KOPT-K1 (cell line): ENCODE results near the gene FZR1.

Source experiments
- H3K27ac ChIP-seq: fragments of 200-600 bp; sonication (generic); 2 replicates; pipeline ENCODE4 v1.5.1; 2016; ENCODE audit warnings: antibody characterized with exemption, mild to moderate bottlenecking, low read depth, low read length; ENCODE audit not compliant: poor library complexity, severe bottlenecking
- H3K36me3 ChIP-seq: fragments of 200-600 bp; sonication (generic); 2 replicates; pipeline ENCODE4 v1.5.1; 2017; ENCODE audit warnings: antibody characterized with exemption, mild to moderate bottlenecking, low read length, moderate library complexity; ENCODE audit not compliant: insufficient read depth
- H3K9me3 ChIP-seq: fragments of 200-600 bp; sonication (generic); 2 replicates; pipeline ENCODE4 v1.5.1; 2017; ENCODE audit warnings: antibody characterized with exemption, low read length, mild to moderate bottlenecking; ENCODE audit not compliant: insufficient read depth, poor library complexity, severe bottlenecking

The FZR1 gene

DNA sequence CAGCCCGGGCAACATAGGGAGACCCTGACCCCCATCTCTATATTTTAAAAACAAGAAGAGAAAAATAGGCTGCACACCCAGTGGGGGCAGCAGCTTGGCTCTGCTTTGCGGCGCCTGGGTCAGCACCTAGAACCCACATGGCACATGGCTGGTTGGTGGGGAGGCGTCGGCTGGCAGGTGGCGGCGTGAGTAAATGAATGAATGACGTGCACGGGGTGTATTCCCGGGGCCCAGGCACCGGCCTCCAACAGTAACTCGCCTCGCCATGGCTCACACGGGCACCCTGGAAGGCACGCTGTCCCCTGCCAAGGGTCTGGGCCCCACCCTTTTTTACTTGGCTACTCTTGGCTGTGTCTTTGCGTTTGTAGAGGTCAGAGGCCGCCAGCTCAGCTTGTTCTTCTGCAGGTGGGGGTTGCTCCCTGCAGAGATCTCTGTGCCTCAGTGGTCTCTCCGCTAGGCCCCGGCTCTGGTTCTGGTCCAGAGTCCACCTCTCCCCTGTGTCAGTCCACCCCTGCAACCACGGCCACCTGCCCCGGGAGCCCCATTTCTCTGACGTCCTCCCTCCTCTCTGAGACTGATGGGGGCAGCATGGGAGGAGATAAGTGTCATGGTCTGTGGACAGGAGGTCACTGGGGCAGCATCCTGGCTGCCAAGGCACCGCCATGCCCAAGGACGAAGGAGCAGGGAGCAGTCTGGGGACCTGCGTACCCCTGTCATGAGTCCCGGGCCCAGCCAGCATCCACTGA, 5.6 kb downstream of the FZR1 start:
- Histone ChIP-seq H3K9me3 (no peaks in the 10 kb centered on the region), H3K36me3 (peaks cover 80% of the 10 kb centered on the region), H3K27ac (no peak overlapping the region)

DNA sequence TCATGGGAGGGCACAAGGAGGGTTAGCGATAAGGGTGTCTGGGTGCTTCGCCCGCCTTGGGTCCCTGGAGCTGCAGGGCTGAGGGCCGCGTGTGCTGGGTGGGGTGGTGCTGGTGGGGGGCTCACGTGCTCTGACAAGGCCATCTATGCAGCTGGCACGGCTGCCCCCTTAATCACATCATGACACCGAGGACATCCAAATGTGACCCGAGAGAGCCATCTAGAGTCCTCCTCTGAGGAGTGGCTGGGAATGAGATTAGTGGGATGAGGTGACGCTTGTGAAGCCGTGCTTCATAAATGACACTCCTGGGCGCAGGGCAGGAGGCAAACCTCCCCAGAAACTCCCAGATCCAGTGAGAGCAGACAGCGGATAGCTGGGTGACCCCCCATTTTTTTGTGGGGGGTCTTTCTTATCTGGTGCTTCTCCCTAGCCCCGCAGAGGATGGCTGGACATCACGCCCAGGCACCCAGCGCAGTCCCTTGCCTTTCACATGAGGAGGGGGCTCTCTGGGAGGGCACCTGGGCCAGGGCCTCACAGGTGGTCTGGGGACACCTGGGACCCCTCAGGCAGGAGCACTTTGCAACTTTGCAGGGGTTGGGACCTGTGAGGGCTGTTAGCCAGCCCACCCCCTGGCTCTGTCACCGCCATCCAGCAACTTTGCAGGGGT, 6.6 kb downstream of the FZR1 start:
- Histone ChIP-seq H3K36me3 (peaks cover 76% of the 10 kb centered on the region), H3K9me3 (no peaks in the 10 kb centered on the region), H3K27ac (no peak overlapping the region)

DNA sequence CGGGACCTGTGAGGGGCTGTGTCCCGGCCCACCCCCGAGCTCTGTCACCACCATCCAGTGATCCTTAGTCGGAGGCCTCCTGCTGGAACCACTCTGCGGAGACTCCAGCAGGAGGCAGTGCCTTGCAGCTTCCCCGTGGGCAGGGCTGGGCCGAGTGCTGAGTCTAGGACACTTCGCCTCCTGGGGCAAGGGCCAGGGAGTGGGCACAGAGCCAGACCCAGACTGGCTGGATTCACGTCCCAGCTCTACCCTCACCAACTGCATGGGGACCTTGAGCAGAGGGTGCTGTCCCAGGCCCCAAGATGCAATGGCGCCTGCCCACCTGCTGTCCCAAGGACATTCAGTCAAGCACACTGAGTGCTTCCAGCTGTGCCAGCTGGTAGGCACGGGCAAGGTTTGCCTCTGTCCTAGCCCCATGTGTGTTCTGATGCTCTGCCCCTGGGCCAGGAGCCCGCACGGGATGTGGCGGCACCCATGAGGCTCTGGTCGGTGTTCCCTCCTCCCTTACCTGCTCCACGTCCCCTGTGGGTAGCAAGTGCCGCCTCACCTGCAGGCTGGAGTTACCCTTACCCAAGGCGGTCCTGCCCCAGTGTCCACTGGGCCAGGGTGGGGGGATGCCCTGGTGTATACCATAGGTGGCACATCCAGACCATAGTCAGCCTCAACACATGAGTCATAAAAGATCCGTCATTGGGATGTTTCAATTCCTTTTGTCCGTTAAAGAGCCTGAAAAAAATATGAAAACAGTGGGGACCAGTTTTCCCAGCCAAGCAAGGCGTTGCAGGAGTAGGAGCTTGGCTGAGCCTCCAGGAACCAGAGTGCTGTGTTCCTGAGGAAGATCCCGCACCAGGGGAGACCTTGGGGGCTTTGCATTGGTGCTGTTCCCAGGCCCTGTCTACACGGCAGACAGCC, 7.4 kb downstream of the FZR1 start:
- H3K27ac ChIP-seq, result no peak overlapping the region
- peaks cover 79% of the 10 kb centered on the region for H3K36me3 ChIP-seq
- no peaks in the 10 kb centered on the region for H3K9me3 ChIP-seq

DNA sequence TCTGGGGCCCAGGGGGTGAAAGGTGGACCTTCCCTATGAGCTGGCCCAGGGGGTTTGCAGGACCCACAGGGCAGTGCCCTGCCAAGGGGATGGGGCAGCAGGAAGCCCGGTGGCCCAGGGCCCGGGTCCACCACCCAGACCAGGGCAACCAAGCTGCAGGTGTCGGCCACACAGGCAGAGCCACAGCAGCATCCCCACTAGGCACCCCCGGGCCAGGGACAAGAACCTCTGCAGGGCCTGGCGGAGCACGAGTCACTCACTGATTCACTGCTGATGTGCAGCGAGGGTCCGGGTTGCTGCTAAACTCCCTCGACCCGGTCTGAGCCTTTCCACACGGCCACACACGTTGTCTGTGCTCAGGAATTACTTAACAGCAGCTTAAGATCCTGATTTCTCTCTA, 8.8 kb downstream of the FZR1 start:
- Histone ChIP-seq H3K27ac (no peak overlapping the region), H3K36me3 (peaks cover 79% of the 10 kb centered on the region), H3K9me3 (no peaks in the 10 kb centered on the region)

DNA sequence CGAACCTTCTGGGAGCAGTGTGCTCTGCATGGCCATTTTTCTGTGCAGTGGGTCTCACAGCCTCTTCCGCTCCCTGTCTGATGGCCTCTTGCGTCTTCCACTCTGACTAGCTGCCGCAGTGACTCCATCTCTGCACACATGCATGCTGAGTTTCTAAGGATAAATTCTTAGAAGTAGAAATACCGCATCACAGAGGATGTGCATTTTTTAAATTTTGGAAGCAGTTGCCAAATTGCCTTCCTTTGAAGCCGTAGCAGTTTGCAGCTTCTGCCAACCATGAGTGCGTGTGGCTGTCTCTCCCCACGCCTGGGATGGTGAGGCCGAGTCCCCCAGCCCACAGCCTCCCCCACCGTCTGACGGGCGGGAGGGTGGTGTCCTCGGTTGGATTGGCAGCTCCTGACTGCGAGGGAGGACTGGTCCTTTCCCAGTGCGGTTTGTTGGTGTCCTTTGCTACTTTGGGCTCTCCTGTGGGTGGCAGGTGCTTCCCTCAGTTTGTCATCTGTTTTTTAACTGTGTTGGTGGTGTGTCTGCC, 9.8 kb downstream of the FZR1 start:
- Histone ChIP-seq H3K9me3 (no peaks in the 10 kb centered on the region), H3K27ac (no peak overlapping the region), H3K36me3 (peaks cover 79% of the 10 kb centered on the region)

DNA sequence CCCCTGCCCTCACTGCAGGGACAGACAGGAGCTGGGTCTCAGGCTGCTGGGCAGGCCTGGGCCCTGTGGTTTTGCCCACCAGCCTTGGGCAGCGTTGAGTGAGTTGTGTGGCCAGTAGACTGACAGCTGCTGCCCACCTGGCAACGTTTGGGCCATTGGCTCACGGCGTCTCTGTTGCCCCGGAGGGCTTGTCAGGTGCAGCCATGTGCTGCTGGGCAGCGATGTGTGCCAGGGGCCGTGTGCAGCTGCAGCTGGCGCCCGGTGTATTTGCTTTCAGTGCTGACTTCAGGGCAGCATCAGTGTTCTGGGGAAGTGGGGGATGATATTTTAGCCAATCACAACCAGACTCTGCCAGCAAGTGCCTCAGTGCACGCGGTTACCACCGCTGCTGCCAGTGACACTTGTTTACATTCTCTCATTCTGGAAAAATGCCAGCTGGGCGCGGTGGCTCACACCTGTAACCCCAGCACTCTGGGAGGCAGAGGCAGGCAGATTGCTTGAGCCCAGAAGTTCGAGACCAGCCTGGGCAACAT, 10.6 kb downstream of the FZR1 start:
- Histone ChIP-seq H3K9me3 (no peaks in the 10 kb centered on the region), H3K27ac (no peak overlapping the region), H3K36me3 (peaks cover 79% of the 10 kb centered on the region)

DNA sequence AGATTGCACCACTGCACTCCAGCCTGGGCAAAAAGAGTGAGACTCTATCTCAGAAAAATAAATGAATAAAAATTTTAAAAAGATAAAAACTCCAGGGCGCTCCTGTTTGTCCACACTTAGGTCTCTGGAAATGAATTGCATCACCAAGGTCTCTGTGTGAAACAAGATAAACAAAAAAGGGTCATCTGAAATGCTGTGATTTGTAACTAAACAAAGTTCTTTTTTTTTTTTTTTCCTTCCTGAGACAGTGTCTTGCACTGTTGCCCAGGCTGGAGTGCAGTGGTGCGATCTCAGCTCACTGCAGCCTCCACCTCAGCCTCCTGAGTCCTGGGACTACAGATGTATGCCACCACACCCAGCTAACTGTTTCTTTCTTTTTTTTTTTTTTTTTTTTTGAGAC, 11.5 kb downstream of the FZR1 start:
- Histone ChIP-seq H3K27ac (no peak overlapping the region), H3K36me3 (peaks cover 79% of the 10 kb centered on the region)

DNA sequence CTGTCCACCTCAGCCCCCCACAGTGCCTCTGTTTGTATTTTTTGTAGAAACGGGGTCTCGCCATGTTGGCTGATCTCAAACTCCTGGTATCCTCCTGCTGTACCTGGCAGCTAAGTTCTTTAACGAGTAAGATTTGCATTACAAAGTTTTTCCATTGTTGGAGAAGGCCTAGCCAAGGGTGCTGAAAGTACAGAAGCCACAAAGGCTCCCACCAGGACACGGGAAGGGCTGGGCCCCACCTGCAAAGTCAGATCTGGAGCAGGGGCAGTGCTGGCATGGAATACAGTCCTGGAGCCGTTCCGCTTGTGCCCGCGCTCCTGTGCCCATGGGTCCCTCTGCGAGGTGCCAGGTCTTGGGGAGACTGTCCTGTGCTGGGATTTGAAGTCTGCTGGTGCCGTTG, 12.1 kb downstream of the FZR1 start:
- H3K27ac ChIP-seq, result no peak overlapping the region
- H3K9me3 ChIP-seq, result no peaks in the 10 kb centered on the region
- H3K36me3 ChIP-seq, result peaks cover 79% of the 10 kb centered on the region

More for the DNA sequence above, 11.5 kb downstream of the FZR1 start:
- no peaks in the 10 kb centered on the region for H3K9me3 ChIP-seq

DNA sequence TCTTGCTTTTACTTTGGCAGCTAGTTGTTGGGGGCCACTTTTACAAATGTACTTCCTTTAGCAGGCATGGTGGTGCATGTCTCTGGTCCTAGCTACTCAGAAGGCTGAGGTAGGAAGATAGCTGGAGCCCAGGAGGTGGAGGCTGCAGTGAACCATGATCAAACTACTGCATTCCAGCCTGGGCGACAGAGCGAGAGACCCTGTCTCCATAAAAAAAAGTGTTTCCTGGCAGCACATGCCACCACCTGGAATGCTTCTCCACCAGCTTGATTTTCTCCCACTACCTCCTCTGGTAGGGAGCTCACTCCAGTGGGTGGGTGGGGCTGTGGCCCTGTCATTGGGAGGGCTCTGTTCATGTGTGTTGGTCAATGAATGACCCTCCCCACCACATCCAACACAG, 12.5 kb downstream of the FZR1 start:
- Histone ChIP-seq H3K36me3 (peaks cover 79% of the 10 kb centered on the region), H3K9me3 (no peaks in the 10 kb centered on the region), H3K27ac (no peak overlapping the region)

DNA sequence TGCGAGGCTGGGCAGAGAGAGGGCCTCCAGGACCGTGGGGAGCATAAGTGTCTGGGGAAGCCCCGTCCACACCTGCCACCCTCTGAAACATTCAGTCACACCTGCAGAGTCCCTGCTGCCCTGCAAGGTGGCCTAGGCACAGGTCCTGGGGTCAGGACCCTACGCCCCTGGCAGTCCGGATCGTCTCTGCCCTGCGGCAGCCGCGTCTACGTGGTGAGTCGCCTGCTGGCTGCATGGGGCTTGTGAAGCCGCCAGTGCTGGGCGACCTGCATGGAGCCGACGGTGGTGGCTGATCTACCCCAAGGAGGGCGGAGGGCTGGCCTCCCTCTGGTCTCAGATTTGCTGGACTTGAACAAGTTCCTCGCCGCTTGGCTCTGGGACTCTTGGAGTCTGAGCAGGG, 13.0 kb downstream of the FZR1 start:
- Histone ChIP-seq H3K9me3 (no peaks in the 10 kb centered on the region), H3K36me3 (peaks cover 79% of the 10 kb centered on the region), H3K27ac (no peak overlapping the region)

DNA sequence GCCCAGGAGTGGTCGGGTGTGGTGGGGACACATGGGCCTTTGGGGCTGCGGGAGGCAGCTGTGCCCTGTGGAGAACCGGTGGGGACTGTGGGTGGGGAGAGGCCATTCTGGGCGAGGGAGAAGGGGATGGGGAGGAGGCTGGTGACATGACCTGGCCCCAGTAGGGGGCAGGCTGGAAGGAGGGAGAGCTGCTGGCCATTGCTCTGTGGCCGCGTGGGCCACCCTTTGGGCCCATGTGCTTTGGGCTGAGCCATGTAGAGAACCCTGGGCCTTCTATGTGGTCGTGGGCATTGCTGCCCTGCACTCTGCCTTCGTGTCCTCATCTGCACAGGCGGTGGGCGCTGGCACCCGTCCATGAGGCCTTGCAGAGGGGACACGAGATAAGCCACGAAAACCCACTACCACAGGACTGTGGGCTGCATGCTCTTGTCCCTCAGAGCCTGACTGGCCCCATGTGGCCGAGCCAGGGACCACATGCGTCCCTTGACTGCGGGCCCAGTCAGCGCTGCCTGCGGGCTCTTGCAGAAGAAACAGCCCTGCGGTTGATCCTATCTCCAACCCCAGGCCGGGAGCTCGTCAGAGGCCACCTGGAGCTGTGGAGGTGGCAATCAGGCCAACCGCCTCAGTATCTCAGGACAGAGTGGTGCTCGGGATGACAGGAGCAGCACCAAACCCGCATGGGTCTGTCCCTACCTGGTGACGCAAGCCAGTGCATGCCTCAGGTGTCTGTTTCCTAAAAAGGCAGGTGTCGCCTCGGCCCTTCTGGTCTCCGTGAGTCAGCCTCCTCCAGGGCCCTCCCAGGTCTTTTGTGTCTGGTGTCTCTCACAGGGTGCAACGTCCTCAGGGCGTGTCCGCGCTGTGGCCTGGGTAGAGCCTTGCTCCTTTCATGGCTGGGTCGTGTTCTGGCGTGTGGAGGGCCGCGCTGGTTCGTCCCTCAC, 14.3 kb downstream of the FZR1 start:
- no peaks in the 10 kb centered on the region for H3K9me3 ChIP-seq
- H3K27ac ChIP-seq, result no peak overlapping the region
- peaks cover 87% of the 10 kb centered on the region for H3K36me3 ChIP-seq

DNA sequence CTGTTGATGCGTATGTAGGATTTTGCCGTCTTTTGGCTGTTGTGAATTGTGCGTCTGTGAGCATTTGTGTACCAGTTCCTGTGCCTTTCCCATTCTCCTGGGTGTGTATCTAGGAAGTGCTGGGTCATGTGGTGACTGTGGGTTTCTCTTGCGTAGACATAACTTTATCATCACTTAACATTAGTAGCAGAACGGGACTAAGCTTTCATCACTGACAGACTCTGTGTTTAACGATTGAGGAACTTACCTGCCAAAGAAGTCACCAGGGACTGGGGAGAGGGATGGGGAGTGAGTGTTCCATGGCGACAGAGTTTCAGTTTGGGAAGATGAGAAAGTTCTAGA, 15.0 kb downstream of the FZR1 start:
- peaks cover 87% of the 10 kb centered on the region for H3K36me3 ChIP-seq
- H3K9me3 ChIP-seq, result no peaks in the 10 kb centered on the region
- no peak overlapping the region for H3K27ac ChIP-seq

DNA sequence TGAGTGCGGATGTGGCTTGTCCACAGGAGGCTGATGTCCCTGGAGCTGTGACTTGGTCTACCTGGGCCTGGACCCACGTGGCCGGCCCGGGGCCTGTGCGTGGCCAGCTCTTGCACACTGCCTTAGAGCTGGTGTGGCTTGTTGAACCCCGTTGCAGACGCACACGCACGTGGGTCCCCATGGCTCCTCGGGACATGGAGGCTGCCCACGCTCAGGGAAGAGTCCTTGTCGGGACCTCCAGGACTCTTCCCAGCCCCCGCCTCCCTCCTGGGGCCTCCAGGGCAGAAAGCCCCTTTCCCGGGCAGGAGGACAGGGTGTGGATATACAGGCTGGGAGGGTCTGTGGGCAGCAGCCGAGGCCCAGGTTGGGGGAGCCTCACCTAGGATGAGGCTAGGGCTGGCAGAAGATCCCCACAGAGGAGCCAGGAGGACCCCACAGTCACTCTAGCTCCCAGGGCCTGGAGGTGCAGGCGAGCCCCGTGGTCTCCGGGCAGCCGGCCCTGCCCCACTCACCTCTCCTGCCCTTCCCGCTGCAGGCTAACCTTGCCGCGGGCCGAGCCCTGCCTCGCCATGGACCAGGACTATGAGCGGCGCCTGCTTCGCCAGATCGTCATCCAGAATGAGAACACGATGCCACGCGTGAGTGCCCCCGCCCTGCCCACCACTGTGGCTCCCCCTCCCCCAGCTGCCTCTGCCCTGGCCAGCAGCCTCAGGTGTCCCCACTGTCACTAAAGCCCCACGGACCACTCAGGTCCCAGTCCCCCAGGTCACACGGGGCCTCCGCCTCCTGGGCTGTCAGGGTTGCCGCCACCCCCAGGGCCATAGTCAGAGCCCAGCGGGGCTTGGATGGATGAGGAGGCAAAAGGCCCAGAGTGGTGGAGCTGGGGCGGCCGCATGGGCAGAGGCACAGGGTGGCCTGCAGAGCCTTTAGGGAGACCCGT, 16.6 kb downstream of the FZR1 start:
- Histone ChIP-seq H3K9me3 (no peaks in the 10 kb centered on the region), H3K27ac (no peak overlapping the region), H3K36me3 (peaks cover 96% of the 10 kb centered on the region)
